ENCODE results near the gene ZDHHC3. TPM values are rescaled to one million over a fixed set of nuclear protein-coding genes. Genes with fewer than 3 reads are reported as not detected.

Gene ZDHHC3
- total RNA-seq, 1 experiment from 2014 or later: 58.0 TPM

DNA sequence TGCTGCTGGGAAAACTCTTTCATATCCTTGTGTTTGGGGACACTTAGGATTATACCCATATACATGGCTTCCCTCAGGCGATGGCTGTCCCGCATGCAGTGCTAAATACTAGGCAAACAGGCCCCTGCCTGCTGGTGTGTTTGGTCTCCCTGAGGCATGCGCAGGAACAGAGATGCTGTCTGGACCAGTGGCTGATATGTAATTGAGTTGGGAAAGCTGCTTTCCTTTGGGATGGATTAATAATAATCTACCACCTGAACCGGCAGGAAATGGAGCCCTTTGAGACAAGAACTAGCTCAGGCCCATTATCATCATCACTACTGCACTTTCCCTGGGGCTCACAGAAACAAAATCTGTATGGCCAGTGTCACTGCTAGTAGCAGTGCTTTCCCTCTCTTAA, 18.0 kb downstream of the ZDHHC3 start:
- TF ChIP-seq GTF2I (CRISPR knock-in tag; conservative IDR thresholded peaks at IDR 0.05): no peak
- H3K4me3 Mint-ChIP-seq: no peak overlapping the region
- no peak for DNase-seq (ENCODE audit: low spot score)
- ChIA-PET POLR2A (no interaction called here), CTCF (interaction anchor here (1.4 kb wide), 1 partner anchor 43 kb away, joined by 3 read pairs; no protein-coding TSS in a partner anchor)
- peaks cover 3% of the 10 kb centered on the region; the same call in 1 of the 2 replicates for H3K36me3 Mint-ChIP-seq
- peaks cover 5% of the 10 kb centered on the region for H3K4me1 Mint-ChIP-seq
- no peaks in the 10 kb centered on the region for H3K9me3 Mint-ChIP-seq
- H3K27me3 Mint-ChIP-seq (ENCODE audit: low read depth): no peaks in the 10 kb centered on the region
- no peak overlapping the region for H3K27ac Mint-ChIP-seq
- ATAC-seq: no peak

DNA sequence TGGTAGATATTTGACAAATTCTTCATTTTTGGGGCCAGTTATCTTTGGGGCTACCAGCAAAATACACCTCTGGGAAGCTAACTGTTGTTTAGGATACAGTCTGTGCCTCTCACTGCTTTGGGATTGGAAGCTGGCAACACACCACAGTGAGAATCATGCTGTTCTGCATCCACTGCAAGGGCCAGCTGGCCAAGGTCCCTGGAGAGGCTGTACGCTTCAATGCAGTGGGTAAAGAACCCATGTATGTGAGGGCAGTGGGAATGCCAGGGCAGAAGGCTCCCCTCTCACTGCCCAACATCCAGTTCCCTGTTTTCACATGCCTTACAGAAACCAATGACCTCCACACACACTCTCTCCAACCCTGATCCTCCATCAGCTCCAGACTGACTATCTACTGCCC, 20.1 kb downstream of the ZDHHC3 start:
- CTCF ChIA-PET: interaction anchor here (0.7 to 0.8 kb wide), 2 partner anchors 10 to 30 kb away, joined by 3 to 4 read pairs; no protein-coding TSS in a partner anchor

DNA sequence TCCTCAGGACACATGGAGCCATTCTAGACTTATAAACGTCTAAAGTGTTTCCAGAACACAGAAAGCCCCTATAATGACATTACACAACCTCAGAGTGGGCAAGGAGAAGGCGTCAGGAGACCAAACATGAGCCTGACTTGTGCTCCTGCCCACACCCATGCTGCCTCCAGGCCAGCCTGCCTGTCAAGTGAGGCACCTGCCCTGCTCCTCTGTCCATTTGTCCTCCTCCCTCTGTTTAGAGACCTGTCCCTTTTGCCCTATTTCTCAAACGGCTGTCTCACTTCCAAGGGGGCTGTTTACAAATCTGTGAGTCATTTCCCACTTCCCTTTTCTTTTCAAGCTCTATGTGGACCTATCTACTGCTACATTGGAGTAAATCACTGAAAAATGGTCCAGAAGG, 21.0 kb downstream of the ZDHHC3 start:
- POLR2A ChIA-PET: no interaction called here
- Mint-ChIP-seq H3K4me3 (no peak overlapping the region), H3K36me3 (peaks cover 3% of the 10 kb centered on the region; the same call in 1 of the 2 replicates), H3K27ac (no peak overlapping the region), H3K9me3 (no peaks in the 10 kb centered on the region), H3K27me3 (ENCODE audit: low read depth) (no peaks in the 10 kb centered on the region), H3K4me1 (peaks cover 21% of the 10 kb centered on the region)
- CTCF ChIA-PET: no interaction called here
- no peak for DNase-seq (ENCODE audit: low spot score)
- ATAC-seq: no peak
- TF ChIP-seq TCF7 (CRISPR knock-in tag; IDR thresholded peaks at IDR 0.05; ENCODE audit: low read depth) (no peak), ZNF671 (CRISPR knock-in tag; IDR thresholded peaks at IDR 0.05) (no peak), SP1 (CRISPR knock-in tag; conservative IDR thresholded peaks at IDR 0.05) (no peak), NR1H2 (CRISPR knock-in tag; IDR thresholded peaks at IDR 0.05) (no peak), ETV6 (CRISPR knock-in tag; IDR thresholded peaks at IDR 0.05) (no peak), ELF4 (CRISPR knock-in tag; IDR thresholded peaks at IDR 0.05; ENCODE audit: low read depth) (no peak), ZNF423 (CRISPR knock-in tag; IDR thresholded peaks at IDR 0.05) (no peak)
- TF ChIP-seq, protein P1, sequence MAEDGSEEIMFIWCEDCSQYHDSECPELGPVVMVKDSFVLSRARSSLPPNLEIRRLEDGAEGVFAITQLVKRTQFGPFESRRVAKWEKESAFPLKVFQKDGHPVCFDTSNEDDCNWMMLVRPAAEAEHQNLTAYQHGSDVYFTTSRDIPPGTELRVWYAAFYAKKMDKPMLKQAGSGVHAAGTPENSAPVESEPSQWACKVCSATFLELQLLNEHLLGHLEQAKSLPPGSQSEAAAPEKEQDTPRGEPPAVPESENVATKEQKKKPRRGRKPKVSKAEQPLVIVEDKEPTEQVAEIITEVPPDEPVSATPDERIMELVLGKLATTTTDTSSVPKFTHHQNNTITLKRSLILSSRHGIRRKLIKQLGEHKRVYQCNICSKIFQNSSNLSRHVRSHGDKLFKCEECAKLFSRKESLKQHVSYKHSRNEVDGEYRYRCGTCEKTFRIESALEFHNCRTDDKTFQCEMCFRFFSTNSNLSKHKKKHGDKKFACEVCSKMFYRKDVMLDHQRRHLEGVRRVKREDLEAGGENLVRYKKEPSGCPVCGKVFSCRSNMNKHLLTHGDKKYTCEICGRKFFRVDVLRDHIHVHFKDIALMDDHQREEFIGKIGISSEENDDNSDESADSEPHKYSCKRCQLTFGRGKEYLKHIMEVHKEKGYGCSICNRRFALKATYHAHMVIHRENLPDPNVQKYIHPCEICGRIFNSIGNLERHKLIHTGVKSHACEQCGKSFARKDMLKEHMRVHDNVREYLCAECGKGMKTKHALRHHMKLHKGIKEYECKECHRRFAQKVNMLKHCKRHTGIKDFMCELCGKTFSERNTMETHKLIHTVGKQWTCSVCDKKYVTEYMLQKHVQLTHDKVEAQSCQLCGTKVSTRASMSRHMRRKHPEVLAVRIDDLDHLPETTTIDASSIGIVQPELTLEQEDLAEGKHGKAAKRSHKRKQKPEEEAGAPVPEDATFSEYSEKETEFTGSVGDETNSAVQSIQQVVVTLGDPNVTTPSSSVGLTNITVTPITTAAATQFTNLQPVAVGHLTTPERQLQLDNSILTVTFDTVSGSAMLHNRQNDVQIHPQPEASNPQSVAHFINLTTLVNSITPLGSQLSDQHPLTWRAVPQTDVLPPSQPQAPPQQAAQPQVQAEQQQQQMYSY (CRISPR knock-in tag; IDR thresholded peaks at IDR 0.05): no peak
- TF ChIP-seq, protein P2, sequence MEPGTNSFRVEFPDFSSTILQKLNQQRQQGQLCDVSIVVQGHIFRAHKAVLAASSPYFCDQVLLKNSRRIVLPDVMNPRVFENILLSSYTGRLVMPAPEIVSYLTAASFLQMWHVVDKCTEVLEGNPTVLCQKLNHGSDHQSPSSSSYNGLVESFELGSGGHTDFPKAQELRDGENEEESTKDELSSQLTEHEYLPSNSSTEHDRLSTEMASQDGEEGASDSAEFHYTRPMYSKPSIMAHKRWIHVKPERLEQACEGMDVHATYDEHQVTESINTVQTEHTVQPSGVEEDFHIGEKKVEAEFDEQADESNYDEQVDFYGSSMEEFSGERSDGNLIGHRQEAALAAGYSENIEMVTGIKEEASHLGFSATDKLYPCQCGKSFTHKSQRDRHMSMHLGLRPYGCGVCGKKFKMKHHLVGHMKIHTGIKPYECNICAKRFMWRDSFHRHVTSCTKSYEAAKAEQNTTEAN (CRISPR knock-in tag; IDR thresholded peaks at IDR 0.05): no peak
- TF ChIP-seq, protein P3, sequence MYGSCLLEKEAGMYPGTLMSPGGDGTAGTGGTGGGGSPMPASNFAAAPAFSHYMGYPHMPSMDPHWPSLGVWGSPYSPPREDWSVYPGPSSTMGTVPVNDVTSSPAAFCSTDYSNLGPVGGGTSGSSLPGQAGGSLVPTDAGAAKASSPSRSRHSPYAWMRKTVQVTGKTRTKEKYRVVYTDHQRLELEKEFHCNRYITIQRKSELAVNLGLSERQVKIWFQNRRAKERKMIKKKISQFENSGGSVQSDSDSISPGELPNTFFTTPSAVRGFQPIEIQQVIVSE (CRISPR knock-in tag; IDR thresholded peaks at IDR 0.05; ENCODE audit: borderline replicate concordance): no peak

More for the DNA sequence above, 20.1 kb downstream of the ZDHHC3 start:
- H3K27ac Mint-ChIP-seq: no peak overlapping the region
- no peak for DNase-seq (ENCODE audit: low spot score)
- H3K4me1 Mint-ChIP-seq: peaks cover 12% of the 10 kb centered on the region
- no peaks in the 10 kb centered on the region for H3K9me3 Mint-ChIP-seq
- POLR2A ChIA-PET: interaction anchor here (0.5 kb wide), 1 partner anchor 805 kb away, joined by 6 read pairs; no protein-coding TSS in a partner anchor
- no peak for ATAC-seq
- no peak overlapping the region for H3K4me3 Mint-ChIP-seq
- no peaks in the 10 kb centered on the region for H3K27me3 Mint-ChIP-seq (ENCODE audit: low read depth)
- H3K36me3 Mint-ChIP-seq: peaks cover 3% of the 10 kb centered on the region; the same call in 1 of the 2 replicates
- TF ChIP-seq, protein P4, sequence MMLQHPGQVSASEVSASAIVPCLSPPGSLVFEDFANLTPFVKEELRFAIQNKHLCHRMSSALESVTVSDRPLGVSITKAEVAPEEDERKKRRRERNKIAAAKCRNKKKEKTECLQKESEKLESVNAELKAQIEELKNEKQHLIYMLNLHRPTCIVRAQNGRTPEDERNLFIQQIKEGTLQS (CRISPR knock-in tag; conservative IDR thresholded peaks at IDR 0.05): no peak
- TF ChIP-seq JAZF1 (CRISPR knock-in tag; IDR thresholded peaks at IDR 0.05) (no peak), MXD4 (CRISPR knock-in tag; IDR thresholded peaks at IDR 0.05; ENCODE audit: borderline replicate concordance) (no peak), KAT7 (CRISPR knock-in tag; IDR thresholded peaks at IDR 0.05; ENCODE audit: borderline replicate concordance) (no peak), IRF2 (CRISPR knock-in tag; IDR thresholded peaks at IDR 0.05; ENCODE audit: borderline replicate concordance, low read depth) (no peak), SP1 (CRISPR knock-in tag; conservative IDR thresholded peaks at IDR 0.05) (no peak), PRRX2 (CRISPR knock-in tag; IDR thresholded peaks at IDR 0.05) (no peak), NR3C1 (CRISPR knock-in tag; conservative IDR thresholded peaks at IDR 0.05; ENCODE audit: low read depth) (no peak)
- TF ChIP-seq, protein P3 (CRISPR knock-in tag; IDR thresholded peaks at IDR 0.05; ENCODE audit: borderline replicate concordance): no peak
- TF ChIP-seq, protein P5, sequence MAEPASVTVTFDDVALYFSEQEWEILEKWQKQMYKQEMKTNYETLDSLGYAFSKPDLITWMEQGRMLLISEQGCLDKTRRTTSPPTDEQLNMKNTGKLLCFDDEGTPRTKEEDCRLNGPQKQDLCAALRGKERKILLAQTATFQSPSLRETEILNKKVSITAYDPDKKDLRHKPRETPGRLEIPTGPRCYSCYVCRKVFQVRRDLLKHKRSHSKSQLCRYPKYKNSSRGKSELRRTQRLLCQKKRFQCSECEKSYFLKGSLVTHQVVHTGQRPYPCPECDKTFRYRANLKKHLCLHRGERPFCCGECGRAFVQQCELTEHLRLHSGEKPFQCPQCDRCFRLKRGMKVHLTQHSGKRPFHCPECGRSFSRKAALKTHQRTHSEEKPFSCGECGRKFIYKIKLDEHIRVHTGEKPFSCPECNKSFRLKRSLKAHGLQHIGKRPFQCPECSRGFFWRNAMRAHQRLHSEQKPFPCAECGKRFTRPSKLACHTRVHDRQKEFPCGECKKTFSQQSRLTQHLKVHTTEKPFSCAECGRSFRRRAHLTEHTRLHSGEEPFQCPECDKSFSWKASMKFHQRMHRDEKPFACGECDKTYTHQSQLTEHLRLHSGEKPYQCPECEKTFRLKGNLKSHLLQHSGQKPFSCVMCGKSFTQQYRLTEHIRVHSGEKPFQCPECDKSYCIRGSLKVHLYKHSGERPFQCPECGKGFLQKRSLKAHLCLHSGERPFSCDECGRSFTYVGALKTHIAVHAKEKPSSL (CRISPR knock-in tag; conservative IDR thresholded peaks at IDR 0.05): no peak
- TF ChIP-seq, protein P6, sequence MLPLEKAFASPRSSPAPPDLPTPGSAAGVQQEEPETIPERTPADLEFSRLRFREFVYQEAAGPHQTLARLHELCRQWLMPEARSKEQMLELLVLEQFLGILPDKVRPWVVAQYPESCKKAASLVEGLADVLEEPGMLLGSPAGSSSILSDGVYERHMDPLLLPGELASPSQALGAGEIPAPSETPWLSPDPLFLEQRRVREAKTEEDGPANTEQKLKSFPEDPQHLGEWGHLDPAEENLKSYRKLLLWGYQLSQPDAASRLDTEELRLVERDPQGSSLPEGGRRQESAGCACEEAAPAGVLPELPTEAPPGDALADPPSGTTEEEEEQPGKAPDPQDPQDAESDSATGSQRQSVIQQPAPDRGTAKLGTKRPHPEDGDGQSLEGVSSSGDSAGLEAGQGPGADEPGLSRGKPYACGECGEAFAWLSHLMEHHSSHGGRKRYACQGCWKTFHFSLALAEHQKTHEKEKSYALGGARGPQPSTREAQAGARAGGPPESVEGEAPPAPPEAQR (CRISPR knock-in tag; IDR thresholded peaks at IDR 0.05): no peak
- TF ChIP-seq, protein P7, sequence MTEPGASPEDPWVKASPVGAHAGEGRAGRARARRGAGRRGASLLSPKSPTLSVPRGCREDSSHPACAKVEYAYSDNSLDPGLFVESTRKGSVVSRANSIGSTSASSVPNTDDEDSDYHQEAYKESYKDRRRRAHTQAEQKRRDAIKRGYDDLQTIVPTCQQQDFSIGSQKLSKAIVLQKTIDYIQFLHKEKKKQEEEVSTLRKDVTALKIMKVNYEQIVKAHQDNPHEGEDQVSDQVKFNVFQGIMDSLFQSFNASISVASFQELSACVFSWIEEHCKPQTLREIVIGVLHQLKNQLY (CRISPR knock-in tag; IDR thresholded peaks at IDR 0.05): no peak
